ENCODE measurements around the gene ATP1A4.

The ATP1A4 gene

GRCh38 chr1:160209321-160210046 lies 58.1 kb downstream of the ATP1A4 start:
- no peak for TF ChIP-seq ESRRG (CRISPR knock-in tag; IDR thresholded peaks at IDR 0.05)
- no peak for TF ChIP-seq ARNTL (CRISPR knock-in tag; IDR thresholded peaks at IDR 0.05; ENCODE audit: borderline replicate concordance, low read depth)
- TF ChIP-seq ZFP30 (CRISPR knock-in tag; IDR thresholded peaks at IDR 0.05), result no peak
- TF ChIP-seq CSDC2 (CRISPR knock-in tag; IDR thresholded peaks at IDR 0.05), result no peak
- no peak for TF ChIP-seq TOX (CRISPR knock-in tag; IDR thresholded peaks at IDR 0.05; ENCODE audit: borderline replicate concordance)
- TF ChIP-seq TSHZ2 (CRISPR knock-in tag; IDR thresholded peaks at IDR 0.05), result no peak
- TF ChIP-seq POU6F1 (CRISPR knock-in tag; IDR thresholded peaks at IDR 0.05; ENCODE audit: borderline replicate concordance, low read depth), result no peak
- TF ChIP-seq ZC3H10 (CRISPR knock-in tag; IDR thresholded peaks at IDR 0.05), result no peak
- no peak for TF ChIP-seq ZFP3 (CRISPR knock-in tag; IDR thresholded peaks at IDR 0.05)
- TF ChIP-seq ZNF8 (CRISPR knock-in tag; IDR thresholded peaks at IDR 0.05), result no peak
- no peak for TF ChIP-seq CSRNP3 (CRISPR knock-in tag; IDR thresholded peaks at IDR 0.05)
- TF ChIP-seq GLIS3 (CRISPR knock-in tag; IDR thresholded peaks at IDR 0.05), result no peak
- no peak for TF ChIP-seq BACH2 (CRISPR knock-in tag; IDR thresholded peaks at IDR 0.05; ENCODE audit: borderline replicate concordance)

GRCh38 chr1:160210561-160210960 lies 59.2 kb downstream of the ATP1A4 start:
- TF ChIP-seq TCF4 (CRISPR knock-in tag; IDR thresholded peaks at IDR 0.05; ENCODE audit: borderline replicate concordance) (no peak), ARNTL (CRISPR knock-in tag; IDR thresholded peaks at IDR 0.05; ENCODE audit: borderline replicate concordance, low read depth) (no peak), POU6F1 (CRISPR knock-in tag; IDR thresholded peaks at IDR 0.05; ENCODE audit: borderline replicate concordance, low read depth) (no peak), PATZ1 (CRISPR knock-in tag; IDR thresholded peaks at IDR 0.05; ENCODE audit: borderline replicate concordance) (no peak), ZNF8 (CRISPR knock-in tag; IDR thresholded peaks at IDR 0.05) (no peak), BACH2 (CRISPR knock-in tag; IDR thresholded peaks at IDR 0.05; ENCODE audit: borderline replicate concordance) (no peak), CREB5 (CRISPR knock-in tag; IDR thresholded peaks at IDR 0.05; ENCODE audit: low read depth) (no peak), OSR1 (CRISPR knock-in tag; IDR thresholded peaks at IDR 0.05) (no peak), CSRNP3 (CRISPR knock-in tag; IDR thresholded peaks at IDR 0.05) (no peak), TOX (CRISPR knock-in tag; IDR thresholded peaks at IDR 0.05; ENCODE audit: borderline replicate concordance) (no peak)
- ATAC-seq, result no peak

More at GRCh38 chr1:160209321-160210046, 58.1 kb downstream of the ATP1A4 start:
- no peak for ATAC-seq

Data from SK-N-SH treated with all-trans-retinoic acid at 6 μM for 48 hours (cell line).